Lung (tissue), 12 donors: ENCODE measurements around the gene FSD1L. TPM values are rescaled to one million over a fixed set of nuclear protein-coding genes. Genes with fewer than 3 reads are reported as not detected.
A peak's percentile ranks its signal among the peaks of the same experiment; 100 is the strongest.

ENCODE experiments used
- ATAC-seq: fragments of 200-7000 bp; cut with Tn5 transposase; one replicate; pipeline ENCODE4 v1.9.1; 2020; ENCODE audit warnings: moderate number of reproducible peaks; ENCODE audit not compliant: insufficient read depth, low FRiP score
- DNase-seq, 3 donors: peaks; one replicate each; pipeline ENCODE4 v3.0.0-alpha.2; 2013 to 2017
- H3K27ac ChIP-seq, 2 donors: one replicate each; pipeline ENCODE4 v1.5.1; 2013; ENCODE audit warnings: mild to moderate bottlenecking in 2 of 2, moderate library complexity in 2 of 2, control low read depth in 1 of 2, inconsistent platforms in 1 of 2, low read depth in 1 of 2, low read length in 1 of 2
- H3K27me3 ChIP-seq, 3 donors: one replicate each; pipeline ENCODE4 v1.5.1; 2013; ENCODE audit warnings: low read length in 2 of 3; ENCODE audit not compliant: control insufficient read depth in 3 of 3, insufficient read depth in 3 of 3
- H3K36me3 ChIP-seq, 4 donors: one replicate each; pipeline ENCODE4 v1.5.1; 2013; ENCODE audit warnings: low read length in 4 of 4, mild to moderate bottlenecking in 1 of 4, moderate library complexity in 1 of 4; ENCODE audit not compliant: control insufficient read depth in 4 of 4, insufficient read depth in 4 of 4
- H3K4me1 ChIP-seq, 5 donors: one replicate each; pipeline ENCODE4 v1.5.1; 2013; ENCODE audit warnings: low read length in 5 of 5, mild to moderate bottlenecking in 2 of 5, moderate library complexity in 1 of 5; ENCODE audit not compliant: control insufficient read depth in 5 of 5, insufficient read depth in 5 of 5
- H3K4me3 ChIP-seq: one replicate; pipeline ENCODE4 v1.5.1; 2013; ENCODE audit warnings: mild to moderate bottlenecking, control low read depth, moderate library complexity
- H3K9ac ChIP-seq, 2 donors: one replicate each; pipeline ENCODE4 v1.5.1; 2013; ENCODE audit warnings: low read length in 2 of 2, control low read depth in 1 of 2; ENCODE audit not compliant: insufficient read depth in 1 of 2
- H3K9me3 ChIP-seq, 4 donors: one replicate each; pipeline ENCODE4 v1.5.1; 2013; ENCODE audit warnings: low read length in 3 of 4, mild to moderate bottlenecking in 1 of 4, moderate library complexity in 1 of 4; ENCODE audit not compliant: control insufficient read depth in 4 of 4, insufficient read depth in 3 of 4
- CTCF ChIP-seq: IDR thresholded peaks from 2 replicates; pipeline ENCODE4 v1.5.1; 2012; ENCODE audit warnings: mild to moderate bottlenecking; ENCODE audit errors: control extremely low read depth, extremely low read depth
- WGBS, 2 donors: extraction: QIAGEN DNeasy Blood & Tissue Kit; methylation state at CpG; one replicate each; pipeline ENCODE4 v1.1.7; 2013; 5-methylcytosine and 5-hydroxymethylcytosine counted together
- polyA plus RNA-seq, 2 donors: library from polyadenylated mRNA; stranded (reverse); fragments of 200-250 nt; gene quantifications; one replicate each; pipeline ENCODE4 v1.2.1, GENCODE V29; 2013
- total RNA-seq, 2 donors: library from RNA; depleted of rRNA in 1 of 2; stranded (reverse); fragments of >200 nt in 1 of 2; gene quantifications; one replicate each; pipeline ENCODE4 v1.2.1, GENCODE V29; 2014 to 2021
- donor health status: control.
- donor health status: control.
- donor health status: Bipolar disorder and iron deficiency.
- donor health status: healthy.
- donor health status: DM: yes; HTN: yes; CAD: no.

Gene FSD1L
- total and polyA plus RNA-seq, 4 donors, result 2.5 to 18.8 (median 5.7) TPM

- TF ChIP-seq CTCF, result no peak
- Histone ChIP-seq H3K9ac (peak overlapping the region in 1 of 2 donors; percentile 70), H3K36me3 (no peaks in the 10 kb centered on the region), H3K9me3 (no peaks in the 10 kb centered on the region), H3K4me3 (peak overlapping the region; percentile 76), H3K4me1 (peaks cover 0 to 16% (median 0%) of the 10 kb centered on the region in 5 donors), H3K27ac (peak overlapping the region; percentile 52 to 70), H3K27me3 (no peaks in the 10 kb centered on the region)
- no peak for DNase-seq
- peak; percentile 1 for ATAC-seq
- 27 to 35% methylated on average over 16 of the region's 16 CpGs for WGBS, 2 donors
Observed at GRCh38 chr9:105447386-105447813, 434 bp upstream of the FSD1L start.

GRCh38 chr9:105449081-105449480 lies 1.2 kb downstream of the FSD1L start:
- 40 to 64% methylated on average over 2 of the region's 2 CpGs for WGBS, 2 donors
- no peak for TF ChIP-seq CTCF
- H3K36me3 ChIP-seq, result no peaks in the 10 kb centered on the region
- peak overlapping the region in 1 of 2 donors; percentile 54 for H3K9ac ChIP-seq
- H3K4me3 ChIP-seq, result no peak overlapping the region
- no peak overlapping the region for H3K27ac ChIP-seq
- H3K9me3 ChIP-seq, result no peaks in the 10 kb centered on the region
- ATAC-seq (no peak), DNase-seq (no peak)
- peaks cover 0 to 16% (median 0%) of the 10 kb centered on the region in 5 donors for H3K4me1 ChIP-seq
- H3K27me3 ChIP-seq, result no peaks in the 10 kb centered on the region

- no peaks in the 10 kb centered on the region for H3K9me3 ChIP-seq
- H3K36me3 ChIP-seq, result no peaks in the 10 kb centered on the region
- 78 to 86% methylated on average over 3 of the region's 3 CpGs for WGBS, 2 donors
- DNase-seq, result no peak
- no peak overlapping the region for H3K27ac ChIP-seq
- H3K27me3 ChIP-seq, result no peaks in the 10 kb centered on the region
- no peak overlapping the region for H3K9ac ChIP-seq
- no peak for ATAC-seq
- TF ChIP-seq CTCF, result no peak
- H3K4me1 ChIP-seq, result peaks cover 0 to 16% (median 3%) of the 10 kb centered on the region in 5 donors
- no peak overlapping the region for H3K4me3 ChIP-seq
Observed at GRCh38 chr9:105452185-105452584, 4.4 kb downstream of the FSD1L start.
